ENCODE results near the gene TAF1D.
"Not testable (repeated sequence)": the region's sequence is repeated elsewhere in the genome, so short reads cannot be mapped to it uniquely, and the experiment has no call there.

The TAF1D gene, protein sequence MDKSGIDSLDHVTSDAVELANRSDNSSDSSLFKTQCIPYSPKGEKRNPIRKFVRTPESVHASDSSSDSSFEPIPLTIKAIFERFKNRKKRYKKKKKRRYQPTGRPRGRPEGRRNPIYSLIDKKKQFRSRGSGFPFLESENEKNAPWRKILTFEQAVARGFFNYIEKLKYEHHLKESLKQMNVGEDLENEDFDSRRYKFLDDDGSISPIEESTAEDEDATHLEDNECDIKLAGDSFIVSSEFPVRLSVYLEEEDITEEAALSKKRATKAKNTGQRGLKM

DNA sequence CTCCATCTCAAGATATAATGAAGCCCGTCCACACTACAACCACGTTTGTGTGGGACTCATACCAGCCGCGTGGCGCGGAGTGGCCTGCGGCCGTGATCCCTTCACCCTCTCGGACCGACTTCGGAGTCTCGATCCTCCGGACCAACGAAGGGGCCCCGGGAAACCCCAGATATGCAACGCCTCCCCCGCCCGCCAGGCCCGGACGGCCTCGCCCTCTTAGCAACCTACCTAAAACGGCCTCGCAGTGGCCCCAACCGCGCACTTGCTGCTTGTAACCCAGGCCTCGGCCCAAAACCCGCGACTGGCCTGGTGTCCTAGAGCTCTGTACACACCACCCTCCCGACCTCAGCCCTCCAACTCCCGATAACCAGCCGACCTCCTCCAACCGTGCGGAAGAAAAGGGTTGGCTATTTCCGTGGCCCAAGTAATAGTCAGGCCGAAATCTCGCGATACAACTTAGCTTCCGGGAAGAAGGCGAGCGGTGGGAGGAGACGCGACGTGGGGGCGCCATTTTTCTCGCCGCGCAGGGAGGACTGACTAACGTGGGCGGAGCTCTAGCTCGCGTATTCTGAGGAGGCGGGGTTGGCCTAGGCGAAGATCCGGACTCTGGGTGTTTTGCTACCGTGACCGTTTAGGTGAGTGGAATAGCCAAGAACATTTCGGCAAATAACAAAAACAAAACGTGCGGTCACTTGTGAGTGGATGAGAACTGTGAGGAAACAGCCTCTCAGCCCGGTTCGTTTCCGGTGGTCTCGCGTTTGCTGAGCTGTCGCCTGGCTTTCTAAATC, at the start of gene TAF1D, which contains the start of gene C11orf54:
Gene TAF1D, minus strand, starts transcription at position 402 of the 788 bp plus-strand sequence. CDS start 2,191 bp downstream, outside the sequence.
Gene C11orf54, plus strand, starts transcription at position 579 of the 788 bp plus-strand sequence. CDS start 5,722 bp downstream, outside the sequence.
- DNase-seq: peak; percentile 98

DNA sequence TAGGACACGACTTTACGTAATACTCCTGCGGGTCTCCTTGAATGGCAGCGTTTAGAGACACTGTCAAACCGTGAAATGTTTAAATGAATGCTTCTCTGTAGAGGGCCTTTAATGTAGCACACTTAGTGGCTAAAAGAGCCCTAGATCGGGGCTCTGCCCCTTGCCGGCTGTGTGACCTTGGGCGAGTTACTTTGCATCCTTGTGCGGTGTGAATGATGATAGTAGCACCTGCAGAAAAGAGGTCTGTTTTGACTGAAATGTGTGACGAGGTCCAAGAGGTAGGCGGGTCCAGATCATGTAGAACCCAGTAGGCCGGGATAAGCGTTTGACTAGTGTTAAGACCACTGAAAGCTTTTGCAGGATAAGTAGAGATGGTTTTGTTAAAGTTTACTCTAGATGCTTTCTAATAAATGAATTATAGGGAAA, 43.7 kb upstream of the TAF1D start:
- DNase-seq: no peak

DNA sequence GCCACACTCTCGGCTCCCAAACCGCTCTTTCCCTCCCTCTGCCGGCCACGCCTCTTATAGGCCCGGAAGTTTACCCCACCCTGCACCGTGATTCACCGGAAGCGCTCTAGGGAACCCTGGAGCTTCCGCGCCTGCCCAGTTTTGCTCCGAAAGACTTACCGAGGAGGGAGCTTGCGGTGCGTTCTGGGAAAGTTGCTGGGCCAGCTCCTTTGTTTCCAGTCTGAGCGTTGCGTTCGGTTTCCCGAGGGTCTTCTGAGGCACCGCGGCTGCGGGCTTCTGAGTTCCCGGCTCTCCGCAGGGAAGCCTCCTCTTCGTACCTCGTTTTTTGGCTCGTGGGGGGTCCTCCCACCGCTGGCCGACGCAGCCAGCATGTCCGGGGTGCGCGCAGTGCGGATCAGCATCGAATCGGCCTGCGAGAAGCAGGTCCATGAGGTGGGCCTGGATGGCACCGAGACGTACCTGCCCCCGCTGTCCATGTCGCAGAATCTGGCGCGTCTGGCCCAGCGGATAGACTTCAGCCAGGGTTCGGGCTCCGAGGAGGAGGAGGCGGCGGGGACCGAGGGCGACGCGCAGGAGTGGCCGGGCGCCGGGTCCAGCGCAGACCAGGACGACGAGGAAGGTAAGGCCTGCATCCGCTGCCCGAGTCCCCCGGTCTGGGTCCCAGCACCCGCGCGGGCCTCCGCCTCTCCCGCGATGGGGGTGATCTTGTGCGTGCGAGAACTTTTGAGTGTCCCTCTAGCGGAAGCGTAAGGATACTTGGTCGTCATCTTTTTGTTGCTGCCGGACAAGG, 43.0 kb upstream of the TAF1D start, which contains the start of gene MED17:
Gene MED17, plus strand, starts transcription at position 138 of the 790 bp plus-strand sequence. Its CDS starts 232 bp downstream, at position 370.
- DNase-seq: peak; percentile 96

DNA sequence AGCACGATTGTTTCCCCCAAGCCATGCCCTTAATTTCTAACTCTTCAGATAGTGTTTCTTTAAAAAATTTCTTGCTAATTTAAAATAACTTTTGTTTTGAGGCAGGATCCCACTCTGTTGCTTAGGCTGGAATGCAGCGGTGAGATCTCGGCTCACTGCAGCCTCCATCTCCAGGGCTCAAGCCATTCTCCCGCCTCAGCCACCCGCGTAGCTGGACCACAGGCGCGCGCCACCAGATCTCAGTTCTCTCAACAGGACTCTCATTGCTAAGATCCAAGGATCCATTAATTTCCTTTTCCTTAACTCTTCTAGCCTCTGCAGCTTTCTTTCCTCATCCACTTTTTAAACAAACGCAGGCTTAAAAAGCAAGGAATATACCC, 42.5 kb upstream of the TAF1D start:
- DNase-seq: no peak

DNA sequence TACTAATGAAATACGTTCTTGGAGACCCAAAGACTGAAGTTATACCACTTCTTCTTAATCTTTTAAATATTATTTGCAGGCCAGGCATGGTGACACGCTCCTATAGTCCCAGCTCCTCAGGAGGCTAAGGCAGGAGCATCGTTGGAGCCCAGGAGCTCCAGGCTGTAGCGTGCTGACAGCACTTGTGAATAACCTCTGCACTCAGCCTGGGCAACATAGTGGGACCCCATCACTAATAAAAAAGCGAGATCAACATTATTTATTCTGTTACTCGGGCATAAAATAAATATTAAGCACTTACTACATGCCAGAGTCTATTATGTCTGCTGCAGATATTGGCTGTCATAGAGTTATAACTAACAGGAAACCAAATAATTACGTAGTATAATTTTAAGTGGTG, 42.1 kb upstream of the TAF1D start:
- DNase-seq: no peak

DNA sequence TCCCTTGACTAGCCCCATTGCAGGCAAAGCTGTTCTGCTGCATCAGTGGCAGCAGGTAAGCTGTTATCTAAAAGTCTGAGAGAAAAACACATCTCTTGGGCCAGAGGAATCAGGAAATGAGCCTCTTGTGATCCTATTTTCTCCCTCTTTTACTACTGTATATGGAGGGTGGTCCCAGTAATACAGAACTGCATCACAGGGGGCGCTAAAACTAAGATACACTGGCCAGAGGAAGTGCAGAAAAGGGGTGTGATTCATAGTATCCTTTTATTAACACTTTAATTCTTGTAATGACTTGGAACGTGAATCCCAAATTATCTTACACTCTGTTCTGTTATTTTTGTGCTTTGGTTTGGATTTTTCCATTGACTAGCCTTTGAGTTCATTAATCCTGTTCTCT, 34.0 kb upstream of the TAF1D start:
- DNase-seq: no peak

DNA sequence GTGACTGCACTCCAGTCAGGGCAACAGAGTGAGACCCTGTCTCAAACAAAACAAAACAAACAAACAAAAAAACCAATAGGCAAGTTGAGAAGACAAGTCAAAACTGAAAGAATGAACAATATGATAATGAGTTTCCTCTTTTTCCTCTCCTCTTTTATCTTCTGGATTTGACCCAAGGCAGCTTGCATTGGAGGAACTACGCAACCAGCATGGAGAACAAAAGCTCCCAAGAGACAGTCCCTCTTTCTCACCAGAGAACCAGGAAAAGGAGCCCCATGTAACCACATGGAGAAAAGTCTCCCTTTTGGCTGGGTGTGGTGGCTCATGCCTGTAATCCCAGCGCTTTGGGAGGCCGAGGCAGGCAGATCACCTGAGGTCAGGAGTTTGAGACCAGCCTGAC, 33.3 kb upstream of the TAF1D start:
- not testable (repeated sequence) for DNase-seq

DNA sequence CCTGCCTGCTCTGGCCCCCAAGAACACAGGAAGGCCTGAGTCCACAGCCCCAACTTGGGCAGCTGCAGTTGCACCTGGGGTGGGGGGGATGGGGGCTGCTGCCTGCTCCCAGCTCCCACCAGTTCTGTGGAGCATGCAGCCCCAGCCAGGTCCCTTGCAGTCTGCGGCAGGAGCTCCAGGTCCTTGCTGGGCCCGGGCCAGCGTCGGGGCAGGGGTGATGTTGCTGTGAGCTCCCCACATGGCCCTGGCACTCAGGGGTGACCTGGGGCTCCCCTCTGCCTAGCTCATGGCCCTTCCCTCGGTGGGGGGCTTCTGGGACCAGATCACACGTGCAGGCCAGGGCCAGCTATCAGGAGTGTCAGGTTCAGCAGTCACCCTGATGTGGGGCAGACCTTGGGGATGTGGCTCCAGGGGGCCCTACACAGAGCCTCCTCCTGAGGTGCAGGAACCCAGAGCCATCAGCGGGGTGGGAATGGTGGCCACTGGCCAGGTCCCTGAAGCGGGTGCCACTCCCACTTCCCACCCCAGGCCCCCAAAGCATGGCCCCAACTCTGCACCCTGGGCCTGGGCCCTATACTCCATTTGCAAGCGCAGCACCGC, 32.4 kb upstream of the TAF1D start:
- no peak for DNase-seq

DNA sequence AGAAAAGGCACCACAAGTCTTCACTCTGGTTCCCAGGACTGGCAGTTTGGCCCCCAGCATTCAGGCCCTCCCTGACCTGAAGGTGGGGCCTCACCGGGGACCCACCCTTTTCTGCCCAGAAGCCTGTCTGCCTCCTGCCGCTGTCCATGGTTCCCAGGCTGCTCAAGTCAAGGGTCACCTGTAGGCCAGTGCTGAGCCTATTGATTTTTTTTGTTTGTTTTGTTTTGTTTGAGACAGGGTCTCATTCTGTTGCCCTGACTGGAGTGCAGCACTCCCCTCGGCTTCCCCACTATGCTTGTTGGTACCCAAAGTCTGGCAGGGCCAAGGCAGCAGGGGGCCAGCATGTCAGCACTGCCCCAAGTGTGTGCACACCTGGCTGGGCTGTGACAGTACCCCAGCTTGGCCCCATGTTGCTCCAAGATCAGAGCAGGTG, 31.8 kb upstream of the TAF1D start:
- DNase-seq: no peak

DNA sequence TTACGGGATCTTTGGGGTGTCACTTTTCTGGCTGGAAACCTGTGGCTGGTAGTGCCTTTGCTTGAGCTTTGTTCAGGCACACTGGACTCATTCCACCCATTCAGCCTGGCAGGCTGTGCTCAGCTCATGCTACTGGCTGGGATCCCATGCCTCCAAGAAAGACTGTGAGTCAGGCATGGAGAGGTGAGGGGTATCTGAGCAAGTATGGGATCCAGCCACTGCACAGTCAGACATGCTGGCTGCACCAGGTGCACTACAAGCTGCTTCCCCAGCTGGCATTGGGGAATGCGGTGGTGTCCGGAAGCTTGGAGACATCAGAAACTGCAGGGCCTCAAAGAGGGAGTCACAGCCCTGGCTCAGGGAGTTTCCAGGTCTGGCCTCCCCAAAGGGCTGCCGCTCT, 30.8 kb upstream of the TAF1D start:
- no peak for DNase-seq

DNA sequence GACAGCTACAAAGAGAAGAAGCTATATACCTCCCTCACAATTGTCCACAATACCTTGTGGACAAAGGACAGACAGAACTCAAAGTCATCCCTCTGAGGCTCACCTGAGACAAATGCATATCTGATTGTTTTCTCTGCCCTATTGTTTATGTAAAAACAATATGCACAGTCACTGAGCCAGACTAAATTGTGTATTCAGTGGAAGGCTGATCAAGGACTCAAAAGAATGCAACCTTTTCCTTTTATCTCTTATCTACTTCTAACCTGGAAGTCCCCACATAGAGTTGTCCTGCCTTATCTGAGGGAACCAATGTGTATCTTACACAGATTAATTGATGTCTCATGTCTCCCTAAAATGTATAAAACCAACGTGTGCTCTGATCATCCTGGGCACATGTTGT, 28.9 kb upstream of the TAF1D start:
- no peak for DNase-seq

DNA sequence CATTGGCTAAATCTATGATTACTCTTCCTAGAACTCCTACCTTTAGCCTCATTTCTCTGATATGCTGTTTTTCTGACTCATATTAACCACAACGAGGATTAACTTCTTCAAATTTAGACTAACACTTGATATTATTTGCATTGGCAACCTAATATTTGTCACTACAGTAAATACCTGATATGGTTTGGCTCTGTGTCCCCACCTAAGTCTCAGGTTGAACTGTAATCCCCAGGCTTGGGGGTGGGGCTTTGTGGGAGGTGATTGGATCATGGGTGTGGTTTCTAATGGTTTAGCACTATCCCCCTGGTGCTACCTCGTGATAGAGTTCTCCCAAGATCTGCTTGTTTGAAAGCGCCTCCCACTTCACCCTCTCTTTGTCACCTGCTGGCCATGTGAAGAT, 25.7 kb upstream of the TAF1D start:
- no peak for DNase-seq

DNA sequence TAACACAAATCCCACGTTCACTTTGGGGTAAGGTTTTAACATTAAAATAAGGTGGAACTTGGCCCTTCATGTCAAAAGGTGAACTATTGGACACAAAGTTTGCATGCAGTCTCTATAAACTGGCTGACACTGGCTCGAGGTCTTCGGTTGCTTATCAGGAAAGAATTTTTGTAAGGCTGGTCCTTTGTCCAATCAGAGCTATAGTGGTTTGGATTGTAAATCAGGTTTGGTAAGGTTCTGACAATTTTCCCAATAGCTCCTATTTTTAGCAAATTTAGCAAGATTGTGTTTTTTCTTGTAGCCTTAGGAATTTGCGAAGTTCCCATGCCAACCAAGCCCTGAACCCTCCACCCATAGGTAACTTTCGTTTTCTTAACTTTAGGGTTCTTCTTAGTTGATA, 25.2 kb upstream of the TAF1D start:
- no peak for DNase-seq

DNA sequence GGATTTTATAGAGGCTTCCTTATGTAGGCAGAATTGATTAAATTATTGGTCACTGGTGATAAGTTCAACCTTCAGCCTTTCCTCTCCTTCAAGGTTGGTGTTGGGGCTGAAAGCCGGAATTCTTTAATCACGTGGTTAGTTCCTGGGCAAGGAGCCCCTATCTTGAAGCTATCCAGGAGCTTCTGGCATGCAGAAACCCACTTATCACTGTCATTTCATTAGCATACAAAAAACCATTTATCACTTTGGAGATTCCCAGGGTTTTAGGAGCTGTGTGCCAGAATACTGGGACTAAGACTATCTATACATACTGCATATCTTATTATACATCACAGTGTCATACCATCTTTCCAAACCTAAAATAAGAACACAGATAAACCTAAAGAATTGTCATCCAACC, 24.3 kb upstream of the TAF1D start:
- no peak for DNase-seq

DNA sequence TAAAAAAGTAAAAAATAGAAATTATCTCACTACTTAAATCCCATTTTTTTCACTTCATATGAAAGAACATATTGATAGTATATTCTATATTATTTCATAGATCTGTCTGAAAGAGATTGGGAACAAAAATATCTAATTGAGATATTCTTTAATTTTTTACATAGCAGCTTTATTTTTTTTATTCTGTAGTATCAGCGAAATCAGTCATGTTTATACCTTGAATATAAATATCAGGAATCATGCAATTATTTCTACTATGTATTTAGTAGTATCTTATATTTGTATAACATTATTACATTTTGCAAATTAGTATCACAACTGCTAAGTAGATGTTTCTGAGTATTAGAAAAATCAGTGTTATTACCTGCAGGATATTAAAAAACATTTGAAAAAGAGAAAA, 20.6 kb upstream of the TAF1D start:
- no peak for DNase-seq

DNA sequence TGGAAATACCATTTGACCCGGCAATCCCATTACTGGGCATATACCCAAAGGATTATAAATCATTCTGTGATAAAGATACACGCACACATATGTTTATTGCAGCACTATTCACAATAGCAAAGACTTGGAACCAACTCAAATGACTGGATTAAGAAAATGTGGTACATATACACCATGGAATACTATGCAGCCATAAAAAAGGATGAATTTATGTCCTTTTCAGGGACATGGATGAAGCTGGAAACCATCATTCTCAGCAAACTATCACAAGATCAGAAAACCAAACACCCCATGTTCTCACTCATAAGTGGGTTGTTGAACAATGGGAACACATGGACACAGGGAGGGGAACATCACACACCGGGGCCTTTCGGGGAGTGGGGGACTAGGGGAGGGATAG, 17.8 kb upstream of the TAF1D start:
- not testable (repeated sequence) for DNase-seq

DNA sequence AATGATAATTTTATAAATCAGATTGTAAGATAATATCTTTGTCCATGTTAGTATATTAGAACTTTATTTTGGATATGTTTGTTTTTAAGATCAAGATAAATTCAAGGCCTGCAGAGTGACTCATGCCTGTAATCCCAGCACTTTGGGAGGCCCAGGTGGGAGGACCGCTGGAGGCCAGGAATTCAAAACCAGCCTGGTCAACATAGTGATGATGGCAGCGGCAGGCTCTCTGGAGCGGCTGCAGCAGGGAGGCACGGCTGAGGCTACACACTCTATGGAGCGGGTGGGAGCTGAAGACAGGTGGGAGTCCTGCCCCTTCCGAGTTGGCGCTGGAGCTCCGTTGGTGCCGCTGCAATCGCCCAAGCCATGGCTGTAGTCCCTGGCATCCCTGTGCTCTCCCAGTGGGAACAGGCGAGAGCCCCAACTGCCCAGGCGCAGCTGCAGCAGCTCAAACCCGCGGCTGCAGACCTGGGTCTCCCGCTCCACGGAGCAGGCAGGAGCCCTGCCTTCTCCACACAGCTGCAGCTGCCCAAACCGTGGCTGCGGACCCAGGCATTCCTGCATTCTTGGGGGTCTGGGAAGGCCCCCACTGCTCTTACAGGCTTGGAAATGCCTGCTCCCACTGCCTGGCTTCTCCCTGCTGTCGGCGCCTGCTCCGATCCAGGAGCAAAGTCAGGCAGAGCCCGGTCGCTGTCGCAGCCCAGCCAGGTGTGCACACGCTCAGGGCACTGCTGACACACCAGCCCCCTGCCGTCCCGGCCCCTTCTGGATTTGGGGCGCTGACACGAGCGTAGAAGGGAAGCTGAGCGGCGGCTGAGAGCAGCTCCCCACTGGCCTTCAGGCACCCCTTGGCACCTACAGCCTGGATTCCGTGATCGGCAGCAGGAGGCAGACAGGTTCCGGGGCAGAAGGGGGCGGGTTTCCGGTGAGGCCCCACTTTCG, 16.9 kb upstream of the TAF1D start:
- no peak for DNase-seq

DNA sequence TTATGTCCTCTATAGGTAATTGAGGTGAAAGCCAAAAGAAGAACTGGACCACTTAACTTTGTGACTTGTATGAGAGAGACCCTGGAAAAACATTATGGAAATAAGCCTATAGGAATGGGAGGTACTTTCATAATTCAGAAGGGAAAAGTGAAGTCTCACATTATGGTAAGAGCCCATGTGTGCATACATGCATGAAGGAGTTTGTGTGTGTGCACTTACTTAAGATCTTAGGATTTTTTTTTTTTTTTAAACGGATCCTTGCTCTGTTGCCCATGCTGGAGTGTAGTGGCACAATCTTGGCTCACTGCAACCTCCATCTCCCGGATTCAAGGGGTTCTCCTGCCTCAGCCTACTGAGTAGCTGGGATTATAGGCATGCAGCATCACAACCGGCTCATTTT, 16.0 kb upstream of the TAF1D start:
- no peak for DNase-seq

DNA sequence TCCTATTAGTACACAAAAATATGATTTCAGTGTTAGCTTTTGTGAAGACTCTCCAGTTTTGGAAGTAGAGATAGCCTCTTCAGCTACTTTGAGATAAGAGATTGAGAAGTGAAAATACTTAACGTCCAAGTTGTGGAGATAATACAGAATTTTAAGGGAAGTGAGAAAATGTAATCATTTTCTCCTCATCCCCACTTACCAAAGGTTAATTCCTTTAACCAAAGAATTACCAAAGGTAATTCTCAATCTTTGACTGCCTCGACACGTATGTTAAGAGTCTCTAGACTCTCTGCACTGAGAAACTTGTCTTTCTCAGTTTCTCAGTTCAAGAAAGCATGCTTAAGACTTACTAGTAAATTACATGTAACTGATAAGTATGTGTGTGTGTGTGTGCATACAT, 15.5 kb upstream of the TAF1D start:
- no peak for DNase-seq

DNA sequence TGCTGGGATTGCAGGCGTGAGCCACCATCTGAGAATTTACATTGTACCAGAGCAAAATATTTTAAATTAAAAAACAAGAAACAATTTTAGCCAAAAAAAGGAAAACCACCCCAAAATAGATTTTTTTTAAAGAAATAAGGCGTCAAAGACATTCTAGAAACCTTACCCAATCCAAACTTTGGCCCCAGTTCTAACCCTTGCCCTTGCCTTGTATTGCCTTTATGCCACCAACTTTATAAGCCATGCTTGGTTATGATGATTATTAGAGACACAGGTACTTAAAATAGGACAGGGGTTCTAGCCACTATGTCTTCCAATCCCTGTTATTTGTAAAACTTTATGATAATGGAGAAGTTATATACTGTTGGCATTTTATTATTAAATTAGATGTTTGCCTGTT, 11.9 kb upstream of the TAF1D start:
- no peak for DNase-seq

DNA sequence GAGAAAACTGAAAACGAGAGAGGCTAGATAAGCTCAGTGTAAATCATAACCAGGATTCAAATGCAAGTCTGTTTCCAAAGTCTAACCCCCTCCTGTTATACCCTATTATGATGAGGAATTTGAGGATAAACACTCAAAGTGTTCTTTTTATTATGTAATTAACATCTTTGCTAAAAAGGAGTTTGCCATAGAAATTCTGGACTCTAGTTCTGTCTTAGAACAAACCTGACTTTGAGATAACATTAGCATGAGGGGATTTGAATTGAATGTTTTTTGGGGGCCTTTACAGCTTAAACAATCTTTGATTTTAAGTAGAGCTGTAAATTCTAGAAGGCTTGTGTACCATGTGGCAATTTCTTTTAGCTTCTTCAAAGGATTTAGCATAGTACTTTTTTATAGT, 9.7 kb upstream of the TAF1D start:
- no peak for DNase-seq

DNA sequence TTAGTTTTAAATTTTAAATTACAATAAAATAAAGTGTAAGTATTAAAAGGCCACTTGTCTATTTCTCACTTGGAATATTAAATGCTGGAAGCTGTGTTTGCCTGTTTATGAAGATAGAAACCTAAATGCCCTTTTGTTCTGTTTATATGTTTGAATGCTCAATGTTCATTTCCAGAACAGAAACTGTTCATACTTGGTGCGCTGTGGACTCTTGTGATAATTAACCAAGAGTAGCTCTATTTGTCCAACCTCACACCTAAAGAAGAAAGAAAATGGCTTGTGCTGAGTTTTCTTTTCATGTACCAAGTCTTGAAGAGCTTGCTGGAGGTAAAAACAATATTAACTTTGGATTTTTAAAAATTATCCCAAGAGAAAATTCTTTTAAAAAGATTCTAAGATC, 5.8 kb upstream of the TAF1D start:
- DNase-seq: no peak

Data from retina (tissue), 1 donor.